Measurements from ENCODE around the gene COL15A1.

DNA sequence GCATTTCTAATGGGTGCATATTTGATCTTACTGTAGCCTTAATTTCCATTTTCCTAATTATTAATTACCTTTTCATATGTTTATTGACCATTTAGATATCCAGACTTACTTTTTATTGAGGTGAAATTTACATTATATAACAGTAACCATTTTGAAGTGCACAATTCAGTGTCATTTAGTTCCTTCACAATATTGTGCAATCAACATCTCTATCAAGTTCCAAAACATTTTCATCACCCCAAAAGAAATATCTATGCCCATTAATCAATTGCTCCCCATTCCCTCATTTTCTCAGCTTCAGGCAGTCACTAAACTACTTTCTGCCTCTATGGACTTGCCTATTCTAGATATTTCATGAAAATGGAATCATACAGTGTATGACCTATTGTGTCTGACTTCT lies 5.9 kb downstream of the COL15A1 start:
- TF ChIP-seq POLR2A (IDR thresholded peaks at IDR 0.05) (no peak), EP300 (IDR thresholded peaks at IDR 0.05) (no peak)
- TF ChIP-seq, protein P1, sequence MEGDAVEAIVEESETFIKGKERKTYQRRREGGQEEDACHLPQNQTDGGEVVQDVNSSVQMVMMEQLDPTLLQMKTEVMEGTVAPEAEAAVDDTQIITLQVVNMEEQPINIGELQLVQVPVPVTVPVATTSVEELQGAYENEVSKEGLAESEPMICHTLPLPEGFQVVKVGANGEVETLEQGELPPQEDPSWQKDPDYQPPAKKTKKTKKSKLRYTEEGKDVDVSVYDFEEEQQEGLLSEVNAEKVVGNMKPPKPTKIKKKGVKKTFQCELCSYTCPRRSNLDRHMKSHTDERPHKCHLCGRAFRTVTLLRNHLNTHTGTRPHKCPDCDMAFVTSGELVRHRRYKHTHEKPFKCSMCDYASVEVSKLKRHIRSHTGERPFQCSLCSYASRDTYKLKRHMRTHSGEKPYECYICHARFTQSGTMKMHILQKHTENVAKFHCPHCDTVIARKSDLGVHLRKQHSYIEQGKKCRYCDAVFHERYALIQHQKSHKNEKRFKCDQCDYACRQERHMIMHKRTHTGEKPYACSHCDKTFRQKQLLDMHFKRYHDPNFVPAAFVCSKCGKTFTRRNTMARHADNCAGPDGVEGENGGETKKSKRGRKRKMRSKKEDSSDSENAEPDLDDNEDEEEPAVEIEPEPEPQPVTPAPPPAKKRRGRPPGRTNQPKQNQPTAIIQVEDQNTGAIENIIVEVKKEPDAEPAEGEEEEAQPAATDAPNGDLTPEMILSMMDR (IDR thresholded peaks at IDR 0.05) = no peak

Measured in stomach (tissue), 4 donors.